Kasumi-1 (cell line): ENCODE measurements around the gene KSR2.
"Not testable (repeated sequence)": the region's sequence is repeated elsewhere in the genome, so short reads cannot be mapped to it uniquely, and the experiment has no call there.

Experiments used
- DNase-seq, 2 experiments: peaks; one replicate each; lab custom pipeline; 2025; lab: John Stamatoyannopoulos, UW

The KSR2 gene

DNA sequence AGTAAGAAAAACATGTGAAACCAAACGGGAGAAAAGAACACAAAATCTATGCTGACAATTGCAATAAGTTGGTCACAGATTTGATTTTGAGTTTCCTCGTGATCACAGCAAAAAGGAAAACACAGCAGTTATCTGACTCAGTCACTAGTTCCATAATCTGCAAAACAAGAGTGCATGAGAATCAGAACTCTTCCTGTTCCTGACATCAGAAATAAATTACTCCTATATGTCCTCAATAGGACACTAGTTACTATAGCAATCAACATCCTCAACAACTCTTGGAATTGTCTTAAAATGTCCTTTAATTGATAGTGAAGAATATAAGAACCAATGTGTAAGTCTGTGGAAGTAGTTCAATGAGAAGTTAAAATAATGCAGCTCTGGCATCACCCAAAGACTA, 339.3 kb downstream of the KSR2 start:
- no peak for DNase-seq

DNA sequence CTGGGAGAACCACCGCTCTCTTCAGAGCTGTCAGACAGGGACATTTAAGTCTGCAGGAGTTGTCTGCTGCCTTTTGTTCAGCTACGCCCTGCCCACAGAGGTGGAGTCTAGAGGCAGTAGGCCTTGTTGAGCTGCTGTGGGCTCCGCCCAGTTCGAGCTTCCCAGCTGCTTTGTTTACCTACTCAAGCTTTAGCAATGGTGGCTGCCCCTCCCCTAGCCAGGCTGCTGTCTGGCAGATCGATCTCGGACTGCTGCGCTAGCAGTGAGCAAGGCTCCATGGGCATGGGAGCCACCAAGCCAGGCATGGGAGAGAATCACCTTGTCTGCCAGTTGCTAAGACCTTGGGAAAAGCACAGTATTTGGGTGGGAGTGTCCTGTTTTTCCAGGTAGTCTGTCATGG, 340.1 kb downstream of the KSR2 start:
- not testable (repeated sequence) for DNase-seq

DNA sequence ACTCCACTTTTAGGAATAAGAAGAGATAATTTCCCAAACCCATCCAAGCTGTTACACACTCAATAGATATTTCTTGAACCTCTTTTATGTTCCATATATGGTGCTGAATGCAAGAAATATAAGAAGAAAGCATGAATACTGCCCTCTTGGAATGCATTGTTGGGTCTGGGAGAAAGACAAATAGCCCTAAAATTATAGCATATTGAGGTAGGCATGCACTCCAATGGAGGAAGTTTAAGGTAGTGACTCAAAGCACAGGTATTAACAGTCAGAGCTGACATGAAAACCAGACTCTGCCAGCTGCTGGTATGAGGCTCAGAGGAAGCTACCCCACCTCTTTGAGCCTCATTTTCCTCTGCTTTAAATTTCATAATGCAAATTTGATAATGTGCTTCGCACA, 346.0 kb downstream of the KSR2 start:
- DNase-seq, result no peak

DNA sequence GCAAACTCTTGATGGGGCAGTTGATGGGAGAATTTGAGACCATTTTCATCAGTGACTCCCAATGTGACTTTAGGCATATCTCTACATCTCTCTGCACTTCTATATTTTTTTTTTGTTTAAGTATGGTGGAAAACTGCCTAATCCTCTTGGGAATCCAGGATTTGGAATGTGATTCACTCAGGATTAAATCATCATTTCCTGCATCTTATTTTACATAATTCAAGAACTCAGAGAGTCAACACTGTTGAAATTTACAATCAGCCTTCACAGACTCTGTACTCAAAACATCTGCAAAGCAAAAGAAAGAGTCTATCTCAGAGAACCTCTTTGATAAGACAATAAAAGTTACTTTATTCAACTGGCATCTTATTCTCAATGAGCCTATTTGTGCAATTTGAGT, 346.7 kb downstream of the KSR2 start:
- no peak for DNase-seq

DNA sequence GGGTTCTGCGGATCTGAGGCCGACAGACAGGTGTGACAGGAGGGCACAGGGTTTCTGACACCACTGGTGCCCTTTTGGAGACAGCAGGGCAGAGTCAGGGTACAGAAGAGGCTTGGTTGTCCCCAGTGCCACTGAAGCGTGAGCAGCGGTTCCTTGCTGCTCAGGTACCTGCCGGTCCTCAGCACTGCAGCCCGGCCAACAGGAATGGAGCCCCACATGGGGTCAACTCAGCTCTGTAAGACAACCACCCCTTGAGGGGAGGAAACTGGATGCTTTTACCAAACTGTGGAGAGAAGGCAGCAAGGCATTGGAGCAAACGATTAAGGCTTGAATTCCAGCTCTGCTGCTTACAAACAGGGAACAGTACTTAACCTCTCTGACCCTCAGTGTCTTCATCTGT, 361.0 kb downstream of the KSR2 start:
- no peak for DNase-seq

DNA sequence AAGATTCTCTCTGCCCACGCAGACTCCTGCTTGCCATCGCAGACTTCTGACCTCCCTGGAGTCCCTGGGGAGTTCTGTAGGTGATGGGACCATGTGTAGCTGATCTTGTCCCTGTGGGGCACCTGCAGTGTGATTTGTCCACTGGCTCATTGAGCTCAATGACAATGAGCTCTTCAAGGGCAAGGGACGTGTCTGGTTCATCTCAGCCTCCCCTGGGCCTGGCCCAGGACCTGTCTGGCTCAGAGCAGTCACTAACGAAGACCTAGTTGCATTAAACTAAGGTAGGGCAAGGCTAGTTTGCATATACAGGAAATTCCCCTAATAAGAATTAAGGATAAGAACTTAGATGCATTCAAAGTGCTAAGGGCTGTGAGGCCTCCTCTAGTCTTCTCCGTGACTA, 361.8 kb downstream of the KSR2 start:
- no peak for DNase-seq

DNA sequence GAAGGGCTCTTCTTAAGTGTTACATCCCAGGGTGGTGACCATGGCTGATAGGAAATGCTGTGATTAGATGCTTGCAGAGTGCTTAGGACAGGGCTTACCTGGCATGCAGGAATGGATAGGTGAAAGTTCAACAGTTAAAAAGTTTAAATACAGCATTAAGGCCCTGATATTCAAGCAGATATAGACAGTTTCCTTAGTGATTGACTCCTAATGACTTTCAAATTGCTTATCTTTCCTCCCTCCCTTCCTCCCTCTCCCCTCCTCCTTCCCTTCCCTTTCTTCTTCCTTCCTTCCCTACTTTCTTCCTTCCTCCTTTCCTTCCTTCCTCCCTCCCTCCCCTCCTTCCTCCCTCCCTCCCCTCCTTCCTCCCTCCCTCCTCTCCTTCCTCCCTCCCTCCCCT, 362.8 kb downstream of the KSR2 start:
- DNase-seq, result no peak

DNA sequence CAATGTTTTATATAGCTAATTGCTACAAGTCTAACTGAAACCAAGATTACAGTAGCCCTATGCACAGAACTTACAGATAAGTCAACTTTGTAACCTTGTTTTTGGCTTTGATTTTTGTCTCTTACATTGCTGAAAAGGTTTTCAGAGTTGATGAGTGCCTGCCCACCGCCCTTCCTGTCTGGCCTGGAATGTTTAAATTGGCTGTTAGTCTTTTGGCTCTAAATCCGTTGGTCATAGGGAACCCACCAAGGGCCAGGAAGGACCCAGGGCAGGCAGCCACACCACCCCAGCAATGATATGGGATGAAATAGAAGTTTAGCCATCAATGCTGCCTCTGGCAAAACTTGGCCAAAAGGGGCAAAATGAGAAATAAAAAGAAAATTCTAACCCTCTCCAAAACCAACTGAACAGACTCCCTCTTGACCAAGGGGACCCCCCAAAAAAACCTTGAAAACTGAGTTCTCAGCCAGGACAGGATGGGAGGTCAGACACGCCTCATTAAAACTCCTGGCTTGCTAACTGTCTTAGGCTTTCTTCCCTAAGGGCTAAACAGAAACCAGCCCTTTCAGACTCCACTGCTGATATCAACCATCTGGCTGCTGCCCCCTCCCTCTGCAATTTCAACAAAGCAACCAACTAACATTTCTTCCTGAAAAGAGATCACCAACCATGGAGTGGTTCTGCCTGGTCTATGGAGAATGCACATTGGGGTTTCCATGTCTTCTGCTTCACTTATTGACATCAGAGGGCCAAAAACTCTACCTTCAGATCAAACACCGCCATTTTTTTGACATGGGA, 365.3 kb downstream of the KSR2 start:
- DNase-seq, result no peak

DNA sequence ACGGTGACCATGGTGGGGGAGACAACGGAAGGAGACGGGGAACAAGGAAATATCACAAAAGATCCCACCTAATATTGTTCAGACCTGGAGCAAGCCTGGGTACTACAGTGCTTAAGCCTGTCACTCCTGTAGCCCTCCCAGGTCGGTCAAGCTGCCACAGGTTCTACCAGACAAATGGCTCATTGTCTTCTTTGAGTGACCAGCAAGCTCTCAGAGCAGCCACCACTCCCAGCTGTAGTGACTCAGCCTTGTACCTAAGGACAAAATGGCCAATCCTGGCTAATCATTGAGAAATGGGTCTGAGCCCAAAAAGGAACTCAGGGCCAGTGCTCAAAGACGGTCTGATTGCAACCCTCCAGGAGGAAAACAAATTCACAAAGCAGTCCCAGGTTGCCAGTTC, 368.9 kb downstream of the KSR2 start:
- DNase-seq, result no peak

DNA sequence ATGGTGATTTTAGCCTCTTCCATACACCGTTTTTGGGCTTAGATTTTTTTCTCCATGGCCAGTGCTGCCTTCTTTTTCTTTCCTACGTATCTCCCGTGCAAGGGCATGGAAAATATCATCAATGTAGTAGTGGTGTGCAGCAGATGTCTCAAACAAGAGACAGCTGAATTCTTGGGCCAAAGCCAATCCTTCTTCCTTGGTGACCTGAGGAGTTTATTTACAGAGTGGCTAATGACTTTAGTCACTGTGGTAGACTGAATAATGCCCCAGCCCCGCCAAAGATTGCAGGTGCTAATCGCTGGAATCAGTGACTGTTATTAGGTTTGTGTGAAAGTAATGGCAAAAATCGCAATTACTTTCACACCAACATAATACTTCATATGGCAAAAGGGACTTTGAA, 371.8 kb downstream of the KSR2 start:
- DNase-seq, result no peak

DNA sequence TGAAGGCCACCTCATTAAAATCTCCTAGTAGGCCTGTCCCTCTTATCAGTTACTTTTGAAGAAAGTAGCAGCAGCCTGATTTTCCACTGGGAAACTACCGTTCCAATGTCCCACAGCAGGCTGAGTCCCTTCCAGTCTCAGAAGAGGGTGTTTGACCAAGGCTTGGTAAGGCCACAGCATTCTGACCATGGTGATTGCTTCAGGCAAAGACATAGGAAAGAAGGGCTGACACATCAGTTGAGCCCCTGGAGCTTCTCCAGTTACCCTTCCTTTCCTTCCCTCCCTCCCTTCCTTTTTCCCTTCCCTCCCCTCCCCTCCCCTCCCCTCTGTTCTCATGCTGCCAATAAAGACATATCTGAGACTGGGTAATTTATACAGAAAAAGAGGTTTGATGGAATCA, 373.0 kb downstream of the KSR2 start:
- no peak for DNase-seq

DNA sequence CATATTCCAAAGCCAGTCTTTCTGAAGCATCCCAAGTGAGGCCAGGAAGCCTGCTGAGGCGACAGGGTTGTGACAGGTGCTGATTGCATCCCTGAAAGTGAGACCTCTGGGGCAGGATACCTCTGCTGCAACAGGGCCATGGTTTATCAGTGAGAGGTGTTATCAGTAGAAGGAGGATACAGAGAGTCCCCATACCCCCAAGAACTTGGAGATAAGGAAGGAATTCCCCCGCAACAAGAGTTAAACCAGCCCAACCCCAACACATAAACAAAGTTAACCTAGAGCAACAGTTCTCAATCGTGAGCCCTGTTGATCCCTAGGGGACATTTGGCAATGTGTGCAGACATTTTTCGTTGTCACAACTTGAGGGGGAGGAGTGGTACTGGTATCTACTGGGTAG, 374.3 kb downstream of the KSR2 start:
- DNase-seq, result no peak

DNA sequence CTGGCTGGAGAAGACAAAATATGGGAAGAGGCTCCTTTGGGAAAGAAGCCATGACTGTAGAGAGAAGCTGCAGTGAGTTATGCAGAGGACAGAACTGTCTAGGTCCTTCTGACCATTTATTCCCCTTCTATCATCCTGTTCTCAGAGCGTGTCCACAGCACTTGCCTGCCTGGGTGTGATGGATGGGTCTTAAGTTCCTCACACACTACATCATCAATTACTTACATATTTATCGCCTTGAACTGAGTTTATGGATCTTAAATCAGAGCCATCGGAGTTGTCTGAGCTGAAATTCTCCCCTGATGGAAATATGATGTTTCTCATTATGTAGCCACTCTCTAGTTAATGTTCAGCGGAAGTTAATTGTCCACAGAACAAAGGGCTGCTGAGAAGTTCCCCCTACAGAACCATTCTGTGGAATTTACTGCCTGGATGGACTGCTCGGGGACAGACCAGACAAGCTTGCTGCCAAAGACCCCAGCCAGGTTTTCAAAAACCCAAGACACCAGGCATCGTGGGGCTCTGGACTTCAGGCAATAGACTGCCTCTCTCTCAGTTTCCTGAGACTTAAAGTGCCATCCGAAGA, 374.9 kb downstream of the KSR2 start:
- DNase-seq, result no peak

DNA sequence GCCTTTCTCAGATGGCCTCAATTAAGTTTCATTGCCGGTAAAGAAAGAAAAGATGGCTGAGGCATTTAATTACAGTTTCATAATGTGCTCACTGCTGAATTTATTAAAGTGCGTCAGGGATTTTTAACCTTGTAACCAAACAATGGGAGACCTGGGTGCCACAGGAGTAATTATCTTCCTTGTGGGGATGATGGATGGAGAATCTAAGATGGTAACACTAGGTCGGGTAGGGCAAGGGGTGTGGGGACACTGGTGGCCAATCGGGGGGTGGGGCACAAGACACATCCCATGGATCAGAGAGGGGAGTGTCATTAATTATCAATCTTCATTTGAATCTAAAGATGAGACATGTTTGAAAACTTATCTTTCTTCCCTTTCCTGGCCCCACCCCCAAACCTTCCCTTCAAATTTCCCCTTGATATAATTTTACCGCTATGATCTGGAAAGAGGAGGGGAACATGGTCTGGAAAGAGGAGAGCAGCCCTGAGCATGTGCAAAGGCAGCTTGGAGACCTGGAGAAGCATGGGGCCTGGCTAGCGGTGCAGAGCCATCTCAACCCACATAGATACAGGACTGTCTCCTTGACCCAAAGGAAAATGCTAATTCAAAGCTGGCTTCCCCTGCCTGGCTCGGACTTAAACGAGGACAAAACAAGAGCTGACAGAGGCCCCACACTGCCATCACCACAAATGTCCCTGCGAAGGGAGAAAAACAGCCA, 376.0 kb downstream of the KSR2 start:
- DNase-seq, result no peak

DNA sequence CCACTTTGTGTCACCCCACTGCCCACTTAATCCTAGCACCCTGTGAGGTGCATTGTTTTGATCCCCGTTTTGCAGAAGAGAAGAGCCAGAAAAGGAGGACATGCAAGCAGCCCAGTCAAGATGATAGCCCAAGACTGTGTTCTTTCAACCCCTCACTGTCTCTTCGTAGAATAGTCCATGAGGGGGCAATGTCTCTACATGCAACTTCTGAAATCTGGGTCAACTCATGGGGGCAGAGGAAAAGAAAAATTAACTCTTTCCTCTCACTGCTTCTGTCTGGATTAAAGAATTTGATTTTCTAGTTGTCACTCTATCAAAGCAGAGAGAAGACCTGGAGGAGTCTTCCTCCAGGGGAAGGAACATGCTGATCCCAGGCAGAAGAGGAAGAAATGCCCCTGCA, 377.8 kb downstream of the KSR2 start:
- DNase-seq, result no peak

DNA sequence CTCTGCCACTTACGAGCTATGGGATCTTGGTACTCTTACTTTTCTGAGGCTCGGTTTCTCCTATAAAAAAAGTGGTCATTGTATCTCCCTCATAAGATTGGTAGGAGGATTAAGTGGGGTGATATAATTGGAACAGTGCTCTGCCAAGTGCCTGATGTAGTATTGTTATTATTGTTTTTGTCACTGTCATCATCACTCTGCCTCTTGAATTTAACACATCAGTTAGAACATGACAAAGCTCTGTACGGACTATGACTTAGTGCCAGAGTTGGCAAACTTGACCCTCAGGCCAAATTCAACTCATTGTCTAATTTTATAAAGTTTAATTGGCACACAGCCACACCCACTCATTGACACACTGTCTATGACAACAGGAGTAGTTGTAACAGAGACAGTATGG, 378.4 kb downstream of the KSR2 start:
- no peak for DNase-seq

DNA sequence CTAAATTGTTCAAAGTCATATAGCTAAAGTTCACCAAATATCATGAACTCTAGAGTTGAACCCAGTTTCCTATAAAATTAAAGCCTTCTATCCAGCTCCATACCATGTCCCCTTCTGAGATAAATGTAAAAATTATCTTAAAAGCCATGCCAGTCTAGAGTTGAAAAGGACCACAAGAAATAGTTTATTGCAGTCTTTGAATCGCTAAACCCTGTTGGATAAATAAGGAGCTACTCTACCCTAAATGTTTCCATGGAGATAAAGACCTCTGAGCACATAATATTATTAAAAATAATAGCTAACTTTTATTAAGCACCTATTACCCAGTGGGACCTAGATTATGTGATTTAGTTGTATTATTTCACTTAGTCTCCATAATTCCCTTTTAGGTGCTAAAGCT, 379.8 kb downstream of the KSR2 start:
- DNase-seq, result no peak

DNA sequence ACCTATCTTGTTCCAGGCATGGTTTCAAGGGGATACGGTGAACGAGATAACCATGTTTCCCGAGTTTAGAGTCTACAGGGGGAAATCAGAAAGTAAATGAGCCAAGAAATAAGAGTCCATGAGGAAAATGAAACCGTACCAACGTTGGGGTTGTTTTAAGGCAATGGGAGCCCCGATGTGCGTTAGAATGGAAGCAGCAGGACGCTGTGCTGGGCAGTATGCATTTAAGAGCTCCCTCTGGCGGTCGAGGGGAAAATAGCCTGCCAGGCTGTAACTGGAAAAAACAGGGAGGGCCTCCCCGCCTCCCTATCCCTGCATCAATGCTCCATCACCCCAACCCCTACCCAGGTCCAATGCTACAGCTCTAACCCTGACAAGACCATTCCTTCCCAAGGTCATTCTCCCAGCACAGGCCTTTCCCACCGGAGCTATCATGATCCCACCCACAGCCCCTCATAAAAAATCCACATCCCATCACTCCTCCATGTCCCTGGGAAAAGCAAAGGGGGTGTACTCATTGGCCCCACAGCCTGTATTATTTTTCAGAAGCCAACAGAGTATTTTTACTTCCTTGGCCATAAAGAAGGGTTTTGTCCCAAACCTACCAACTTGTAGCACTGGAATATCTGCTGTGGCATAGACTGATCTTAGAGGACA, 381.0 kb downstream of the KSR2 start:
- peak; percentile 38 to 58 for DNase-seq

DNA sequence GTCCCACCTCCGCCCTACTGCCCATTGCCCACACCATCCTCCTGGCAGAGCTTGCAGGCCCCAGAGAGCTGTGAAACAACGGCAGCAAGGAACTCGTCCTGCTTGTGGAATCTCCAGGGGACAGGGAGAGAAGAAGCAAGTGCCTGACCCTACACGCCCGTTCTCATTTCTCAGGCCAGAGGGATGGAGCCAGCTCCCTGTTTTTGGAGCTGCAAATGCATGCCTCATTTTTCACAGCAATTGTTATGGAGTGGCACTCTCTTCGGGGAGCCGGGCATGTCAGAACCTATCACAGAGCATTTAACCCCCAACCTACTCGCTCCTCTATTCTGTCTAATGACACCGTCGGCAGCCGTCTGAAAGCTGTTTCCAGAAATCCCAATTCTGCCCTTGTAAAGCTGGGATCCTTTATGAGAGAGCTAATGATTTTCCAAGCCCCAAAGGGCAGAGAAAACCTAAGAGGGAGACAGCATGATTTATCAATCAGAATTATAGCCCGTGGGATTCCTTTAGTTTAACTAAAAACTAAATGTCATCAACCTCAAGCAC, 385.0 kb downstream of the KSR2 start:
- no peak for DNase-seq

DNA sequence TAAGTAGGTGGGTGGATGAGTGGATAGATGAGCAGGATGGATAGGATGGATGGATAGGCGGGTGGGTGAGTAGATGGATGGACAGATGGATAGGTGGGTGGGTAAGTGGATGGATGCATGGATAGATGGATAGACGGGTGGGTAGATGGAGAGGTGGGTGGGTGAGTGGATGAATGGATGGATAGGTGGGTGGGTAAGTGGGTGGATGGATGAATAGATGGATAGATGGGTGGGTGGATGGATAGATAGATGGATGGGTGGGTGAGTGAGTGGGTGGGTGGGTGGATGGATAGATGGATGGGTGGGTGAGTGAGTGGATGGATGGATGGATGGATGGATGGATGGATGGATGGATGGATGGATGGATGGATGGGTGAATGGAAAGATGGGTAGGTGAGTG, 385.7 kb downstream of the KSR2 start:
- no peak for DNase-seq

DNA sequence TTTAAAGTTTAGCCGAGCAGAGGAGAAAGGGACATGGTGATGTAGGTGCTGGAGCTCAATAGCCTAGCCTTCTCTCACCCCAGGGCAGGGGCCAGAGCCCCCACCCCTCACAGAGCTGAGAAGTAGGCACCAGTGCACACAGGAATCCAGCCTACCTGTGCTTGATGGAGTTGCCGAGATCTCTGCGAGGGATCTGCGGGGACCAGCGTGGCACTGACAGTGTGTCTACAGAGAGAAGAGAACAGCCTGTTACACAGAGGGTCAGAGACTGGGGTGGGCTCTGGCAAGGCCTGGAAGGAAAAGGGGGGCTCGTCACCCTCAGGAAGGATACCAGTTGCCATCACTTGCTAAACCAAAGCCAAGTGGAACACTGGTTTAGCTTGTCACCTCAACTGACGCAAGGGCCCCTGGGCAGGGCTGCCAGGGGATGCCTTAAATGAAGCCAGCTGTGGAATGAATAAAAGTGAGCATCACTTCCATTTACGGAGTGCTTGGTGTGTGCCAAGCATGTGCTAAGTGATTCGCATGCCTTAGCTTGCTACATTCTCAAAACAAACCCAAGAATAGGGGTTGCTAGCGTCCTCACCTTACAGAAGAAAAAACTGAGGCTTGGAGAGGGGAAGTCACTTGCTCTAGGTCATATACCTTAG, 386.5 kb downstream of the KSR2 start:
- DNase-seq, result no peak

DNA sequence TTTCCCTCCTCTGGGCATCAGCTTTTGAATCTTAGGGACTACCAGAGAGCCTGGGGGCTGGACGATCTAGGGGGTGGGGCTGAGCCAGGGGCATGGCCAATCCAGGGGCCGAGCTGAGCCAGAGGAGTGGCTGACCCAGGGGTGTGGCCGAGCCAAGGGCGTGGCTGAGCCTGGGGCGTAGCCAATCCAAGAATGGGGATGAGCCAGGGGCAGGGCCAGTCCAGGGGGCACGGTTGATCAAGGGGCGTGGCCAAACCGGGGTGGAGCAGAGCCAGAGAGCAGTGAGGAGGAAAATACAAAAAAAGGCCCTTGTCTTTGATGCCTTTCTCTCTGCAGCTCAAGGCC, 388.1 kb downstream of the KSR2 start:
- no peak for DNase-seq
